ENCODE measurements around the gene DDIT4.
A peak's percentile ranks its signal among the peaks of the same experiment; 100 is the strongest.
"Not testable (repeated sequence)": the region's sequence is repeated elsewhere in the genome, so short reads cannot be mapped to it uniquely, and the experiment has no call there.

DDIT4 gene, protein sequence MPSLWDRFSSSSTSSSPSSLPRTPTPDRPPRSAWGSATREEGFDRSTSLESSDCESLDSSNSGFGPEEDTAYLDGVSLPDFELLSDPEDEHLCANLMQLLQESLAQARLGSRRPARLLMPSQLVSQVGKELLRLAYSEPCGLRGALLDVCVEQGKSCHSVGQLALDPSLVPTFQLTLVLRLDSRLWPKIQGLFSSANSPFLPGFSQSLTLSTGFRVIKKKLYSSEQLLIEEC

DNA sequence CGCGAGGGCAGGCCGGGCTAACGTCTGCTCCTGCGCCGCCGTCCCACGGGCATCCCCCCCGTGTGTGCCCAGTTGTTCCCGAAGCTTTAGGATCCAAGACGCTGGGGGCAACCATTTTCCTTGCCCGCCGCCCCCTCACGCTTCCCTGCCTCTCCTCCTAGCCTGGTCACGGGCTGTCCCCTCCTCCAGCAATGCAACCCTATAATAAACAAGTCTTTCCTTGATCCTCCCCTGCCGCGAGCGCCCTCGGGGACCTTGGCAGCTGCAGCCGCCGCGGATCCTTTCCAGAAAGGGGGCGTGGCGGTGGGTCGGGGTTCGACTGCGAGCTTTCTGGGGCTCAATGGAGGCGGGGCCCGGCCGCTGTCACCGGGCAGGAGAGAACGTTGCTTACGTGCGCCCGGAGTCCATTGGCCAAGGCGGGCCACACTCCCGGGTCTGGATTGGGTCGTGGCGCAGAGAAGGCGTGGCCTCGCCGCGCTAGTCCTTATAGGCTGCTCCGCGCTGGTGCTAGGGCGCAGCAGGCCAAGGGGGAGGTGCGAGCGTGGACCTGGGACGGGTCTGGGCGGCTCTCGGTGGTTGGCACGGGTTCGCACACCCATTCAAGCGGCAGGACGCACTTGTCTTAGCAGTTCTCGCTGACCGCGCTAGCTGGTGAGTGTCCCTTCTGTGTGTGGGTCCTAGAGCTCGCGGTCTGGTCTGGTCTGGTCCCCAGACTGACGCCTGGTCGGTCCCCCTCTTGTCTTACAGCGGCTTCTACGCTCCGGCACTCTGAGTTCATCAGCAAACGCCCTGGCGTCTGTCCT, at the start of gene DDIT4:
Gene DDIT4, plus strand, starts transcription at position 515 of the 803 bp plus-strand sequence. CDS start 293 bp downstream, outside the sequence.
- peak; percentile 100 for DNase-seq (ENCODE audit: low read depth)
- TF ChIP-seq, protein P1, sequence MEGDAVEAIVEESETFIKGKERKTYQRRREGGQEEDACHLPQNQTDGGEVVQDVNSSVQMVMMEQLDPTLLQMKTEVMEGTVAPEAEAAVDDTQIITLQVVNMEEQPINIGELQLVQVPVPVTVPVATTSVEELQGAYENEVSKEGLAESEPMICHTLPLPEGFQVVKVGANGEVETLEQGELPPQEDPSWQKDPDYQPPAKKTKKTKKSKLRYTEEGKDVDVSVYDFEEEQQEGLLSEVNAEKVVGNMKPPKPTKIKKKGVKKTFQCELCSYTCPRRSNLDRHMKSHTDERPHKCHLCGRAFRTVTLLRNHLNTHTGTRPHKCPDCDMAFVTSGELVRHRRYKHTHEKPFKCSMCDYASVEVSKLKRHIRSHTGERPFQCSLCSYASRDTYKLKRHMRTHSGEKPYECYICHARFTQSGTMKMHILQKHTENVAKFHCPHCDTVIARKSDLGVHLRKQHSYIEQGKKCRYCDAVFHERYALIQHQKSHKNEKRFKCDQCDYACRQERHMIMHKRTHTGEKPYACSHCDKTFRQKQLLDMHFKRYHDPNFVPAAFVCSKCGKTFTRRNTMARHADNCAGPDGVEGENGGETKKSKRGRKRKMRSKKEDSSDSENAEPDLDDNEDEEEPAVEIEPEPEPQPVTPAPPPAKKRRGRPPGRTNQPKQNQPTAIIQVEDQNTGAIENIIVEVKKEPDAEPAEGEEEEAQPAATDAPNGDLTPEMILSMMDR (IDR thresholded peaks at IDR 0.05; ENCODE audit: low read length, missing control alignments), result no peak
- H3K4me3 ChIP-seq (replicated peaks; ENCODE audit: low read depth, low read length), result peak within 1 kb of the TSS; percentile 100

- DNase-seq (ENCODE audit: low read depth); H3K4me3 ChIP-seq (replicated peaks; ENCODE audit: low read depth, low read length): not testable (repeated sequence)
These were observed 49.5 kb upstream of the DDIT4 start for GRCh38 chr10:72224191-72224590.

GRCh38 chr10:72226418-72227027, 47.2 kb upstream of the DDIT4 start:
- DNase-seq (ENCODE audit: low read depth), result no peak
- TF ChIP-seq, protein P1 (IDR thresholded peaks at IDR 0.05; ENCODE audit: low read length, missing control alignments), result no peak

GRCh38 chr10:72227826-72228225, 45.9 kb upstream of the DDIT4 start:
- no peak overlapping the region for H3K4me3 ChIP-seq (replicated peaks; ENCODE audit: low read depth, low read length)
- TF ChIP-seq, protein P1 (IDR thresholded peaks at IDR 0.05; ENCODE audit: low read length, missing control alignments), result no peak
- no peak for DNase-seq (ENCODE audit: low read depth)

More at GRCh38 chr10:72226418-72227027, 47.2 kb upstream of the DDIT4 start:
- no peak overlapping the region for H3K4me3 ChIP-seq (replicated peaks; ENCODE audit: low read depth, low read length)

DNA sequence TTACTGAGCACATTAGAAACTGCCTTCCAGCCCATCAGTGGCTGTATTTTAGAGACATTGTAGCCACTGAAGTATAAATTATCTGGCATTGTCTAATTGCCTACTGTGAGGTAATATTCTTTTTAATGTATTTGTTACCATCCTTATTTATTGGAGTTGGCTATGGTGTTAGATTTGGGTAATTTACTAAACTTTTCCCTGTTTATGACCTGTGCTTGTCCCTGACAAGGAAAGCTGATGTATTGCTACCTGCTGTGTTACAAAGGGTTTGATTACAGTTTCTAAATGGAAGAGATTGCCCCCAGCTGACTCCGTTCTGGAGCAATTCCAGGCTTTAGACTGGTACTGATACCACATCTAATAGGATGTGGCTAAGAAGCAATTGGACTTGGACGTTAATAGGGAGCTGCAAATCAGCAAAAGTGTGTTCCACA, 45.4 kb upstream of the DDIT4 start:
- no peak for DNase-seq (ENCODE audit: low read depth)
- TF ChIP-seq, protein P1 (IDR thresholded peaks at IDR 0.05; ENCODE audit: low read length, missing control alignments), result no peak
- no peak overlapping the region for H3K4me3 ChIP-seq (replicated peaks; ENCODE audit: low read depth, low read length)

- DNase-seq (ENCODE audit: low read depth), result peak; percentile 73
- TF ChIP-seq, protein P1 (IDR thresholded peaks at IDR 0.05; ENCODE audit: low read length, missing control alignments), result no peak
- H3K4me3 ChIP-seq (replicated peaks; ENCODE audit: low read depth, low read length), result no peak overlapping the region
These were observed 44.2 kb upstream of the DDIT4 start for GRCh38 chr10:72229261-72230251.
